Mucosa of descending colon (tissue), 3 donors: ENCODE results near the gene PLCD3. TPM values are rescaled to one million over a fixed set of nuclear protein-coding genes. Genes with fewer than 3 reads are reported as not detected.

Experiments
- ATAC-seq: fragments of 200-7000 bp; cut with Tn5 transposase; one replicate; pipeline ENCODE4 v1.9.1; 2020; ENCODE audit warnings: mild to moderate bottlenecking, moderate library complexity
- DNase-seq, 3 donors: peaks; one replicate each; pipeline ENCODE4 v3.0.0-alpha.2; 2020
- H3K36me3 ChIP-seq: fragments of 200-600 bp; one replicate; pipeline ENCODE4 v1.8.0; 2021; ENCODE audit warnings: low read depth, mild to moderate bottlenecking
- H3K4me1 ChIP-seq: fragments of 200-600 bp; one replicate; pipeline ENCODE4 v1.8.0; 2021; ENCODE audit warnings: low read depth, mild to moderate bottlenecking
- H3K4me3 ChIP-seq: fragments of 200-600 bp; one replicate; pipeline ENCODE4 v1.8.0; 2021; ENCODE audit warnings: mild to moderate bottlenecking
- H3K9me3 ChIP-seq: fragments of 200-600 bp; one replicate; pipeline ENCODE4 v1.8.0; 2021; ENCODE audit warnings: mild to moderate bottlenecking
- intact Hi-C, 2 donors: fragments of 100-400 bp; cut with DNase I in 1 of 2; cut with micrococcal nuclease in 1 of 2; formaldehyde crosslinking; loops; one replicate each; pipeline versions ENCODE4 v1.11.0 to v1.11.1; 2022; cut with DNase I, micrococcal nuclease
- total RNA-seq, 3 donors: library from RNA; stranded (reverse); fragmentation: NEBNext Ultra II Directional in 2 of 3; extraction: Animal tissue kit (Norgen Biotek cat#: 25700) in 2 of 3; gene quantifications; one replicate each; pipeline versions ENCODE4 v1.2.1 to v1.2.4, GENCODE V29; 2021 to 2023
- TF ChIP-seq, protein P1 (sequence below): fragments of 200-600 bp; IDR thresholded peaks from one replicate; pipeline ENCODE4 v1.8.0; 2022; ENCODE audit warnings: antibody characterized with exemption, mild to moderate bottlenecking
- donor health status: DM: no; HTN: no; CAD: no; lungs with moderate emphysema.
- donor health status: DM: no; HTN: no; CAD: no.
- donor health status: DM: no; HTN: yes; CAD: no.

The PLCD3 gene
- total RNA-seq, 3 donors from 2014 or later = 205 to 562 (median 232) TPM

DNA sequence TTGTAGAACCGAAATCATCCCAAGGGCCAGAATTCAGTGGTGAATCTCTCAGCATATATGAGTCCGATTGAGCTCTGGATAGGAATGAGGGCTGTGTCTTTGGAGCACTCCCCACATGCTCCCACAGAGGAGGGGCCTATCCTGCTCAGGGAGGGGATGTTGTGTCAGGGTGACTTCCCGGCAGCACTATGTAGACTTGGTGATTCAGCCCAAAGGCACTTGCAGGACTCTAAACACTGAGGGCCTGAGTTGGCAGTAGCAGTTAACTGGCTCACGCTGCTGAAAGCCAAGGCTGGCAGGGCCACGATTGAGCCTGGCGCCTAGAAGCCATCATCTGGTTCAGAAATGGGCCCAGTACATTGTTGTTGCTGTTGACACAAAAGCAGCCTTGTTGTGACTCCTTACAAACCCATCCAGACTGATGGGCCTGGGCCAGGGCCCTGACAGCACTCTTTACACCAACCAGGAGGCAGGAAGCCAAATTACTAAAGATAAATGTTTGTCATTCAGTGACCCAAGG lies 39.3 kb downstream of the PLCD3 start:
- H3K36me3 ChIP-seq = peaks cover 10% of the 10 kb centered on the region
- peak; percentile 78 for ATAC-seq

DNA sequence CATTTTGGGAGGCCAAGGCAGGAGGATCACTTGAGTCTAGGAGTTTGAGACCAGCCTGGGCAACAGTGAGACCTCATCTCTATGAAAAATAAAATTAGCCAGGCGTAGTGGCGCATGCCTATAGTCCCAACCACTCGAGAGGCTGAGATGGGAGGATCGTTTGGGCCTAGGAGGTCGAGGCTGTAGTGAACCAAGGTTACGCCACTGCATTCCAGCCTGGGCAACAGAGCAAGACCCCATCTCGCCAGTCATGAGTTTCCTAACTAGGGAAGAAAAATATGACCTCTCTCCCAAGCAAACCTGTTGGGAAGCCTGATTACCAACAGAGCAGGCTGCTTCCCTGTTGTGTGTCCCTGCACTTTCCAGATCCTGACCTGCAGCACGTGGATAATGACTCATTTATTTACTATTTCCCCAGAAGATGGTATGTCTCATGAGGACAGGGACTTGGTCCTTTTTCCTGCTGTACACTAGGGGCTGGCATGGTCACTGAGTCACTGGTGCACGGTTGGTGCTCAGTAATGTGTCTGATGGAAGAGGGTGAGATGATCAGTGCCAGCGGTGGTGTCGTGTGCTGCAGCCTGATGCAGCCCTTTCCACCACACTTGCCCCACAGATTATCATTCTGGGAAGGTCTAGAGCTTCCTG lies 40.4 kb downstream of the PLCD3 start:
- intact Hi-C loops = loop anchor here in 1 of 2 donors (10.0 kb wide), 1 partner anchor 167 kb away; no protein-coding TSS in a partner anchor

More for the DNA sequence above, 39.3 kb downstream of the PLCD3 start:
- DNase-seq = peak; percentile 49 to 70 (median 54)
- H3K4me3 ChIP-seq = no peak overlapping the region
- H3K9me3 ChIP-seq = no peaks in the 10 kb centered on the region
- intact Hi-C loops = loop anchor here in 1 of 2 donors (10.0 kb wide), 1 partner anchor 168 kb away; no protein-coding TSS in a partner anchor
- H3K4me1 ChIP-seq = peaks cover 3% of the 10 kb centered on the region
- TF ChIP-seq, protein P1, sequence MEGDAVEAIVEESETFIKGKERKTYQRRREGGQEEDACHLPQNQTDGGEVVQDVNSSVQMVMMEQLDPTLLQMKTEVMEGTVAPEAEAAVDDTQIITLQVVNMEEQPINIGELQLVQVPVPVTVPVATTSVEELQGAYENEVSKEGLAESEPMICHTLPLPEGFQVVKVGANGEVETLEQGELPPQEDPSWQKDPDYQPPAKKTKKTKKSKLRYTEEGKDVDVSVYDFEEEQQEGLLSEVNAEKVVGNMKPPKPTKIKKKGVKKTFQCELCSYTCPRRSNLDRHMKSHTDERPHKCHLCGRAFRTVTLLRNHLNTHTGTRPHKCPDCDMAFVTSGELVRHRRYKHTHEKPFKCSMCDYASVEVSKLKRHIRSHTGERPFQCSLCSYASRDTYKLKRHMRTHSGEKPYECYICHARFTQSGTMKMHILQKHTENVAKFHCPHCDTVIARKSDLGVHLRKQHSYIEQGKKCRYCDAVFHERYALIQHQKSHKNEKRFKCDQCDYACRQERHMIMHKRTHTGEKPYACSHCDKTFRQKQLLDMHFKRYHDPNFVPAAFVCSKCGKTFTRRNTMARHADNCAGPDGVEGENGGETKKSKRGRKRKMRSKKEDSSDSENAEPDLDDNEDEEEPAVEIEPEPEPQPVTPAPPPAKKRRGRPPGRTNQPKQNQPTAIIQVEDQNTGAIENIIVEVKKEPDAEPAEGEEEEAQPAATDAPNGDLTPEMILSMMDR = no peak

GRCh38 chr17:45090711-45091110 lies 41.6 kb downstream of the PLCD3 start:
- ATAC-seq = no peak
- Histone ChIP-seq H3K36me3 (peaks cover 5% of the 10 kb centered on the region), H3K4me1 (peaks cover 15% of the 10 kb centered on the region), H3K9me3 (no peaks in the 10 kb centered on the region), H3K4me3 (no peak overlapping the region)
- intact Hi-C loops = loop anchor here in 1 of 2 donors (10.0 kb wide), 1 partner anchor 166 kb away; no protein-coding TSS in a partner anchor
- TF ChIP-seq, protein P1 = no peak
- no peak for DNase-seq

More for the DNA sequence above, 40.4 kb downstream of the PLCD3 start:
- ATAC-seq (no peak), DNase-seq (no peak)
- Histone ChIP-seq H3K4me3 (no peak overlapping the region), H3K9me3 (no peaks in the 10 kb centered on the region), H3K4me1 (peaks cover 14% of the 10 kb centered on the region), H3K36me3 (peaks cover 5% of the 10 kb centered on the region)
- TF ChIP-seq, protein P1 = no peak

DNA sequence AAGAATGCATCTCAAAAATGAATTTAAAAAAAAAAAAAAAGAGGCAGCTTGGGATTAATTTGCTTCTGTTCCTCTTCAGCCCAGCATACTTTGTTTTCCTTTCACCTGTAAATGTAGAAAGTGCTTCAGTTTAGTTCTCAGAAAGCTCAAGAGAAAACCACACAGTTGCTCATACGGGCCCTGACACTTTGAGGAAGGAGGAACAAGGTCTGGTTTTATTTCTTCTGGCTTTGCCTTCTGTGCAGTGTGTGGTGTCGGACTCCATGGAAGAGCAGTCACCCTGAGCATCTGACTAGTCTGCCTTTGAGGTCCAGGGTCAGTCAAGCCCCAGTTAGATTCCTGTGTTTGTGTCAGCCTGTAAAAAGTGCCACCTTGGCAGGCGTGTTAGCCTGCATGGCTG lies 43.6 kb downstream of the PLCD3 start:
- no peak overlapping the region for H3K4me3 ChIP-seq
- DNase-seq = no peak
- H3K9me3 ChIP-seq = no peaks in the 10 kb centered on the region
- H3K4me1 ChIP-seq = peaks cover 15% of the 10 kb centered on the region
- peaks cover 5% of the 10 kb centered on the region for H3K36me3 ChIP-seq
- no peak for ATAC-seq
- TF ChIP-seq, protein P1 = no peak
- intact Hi-C loops = no loop called here

DNA sequence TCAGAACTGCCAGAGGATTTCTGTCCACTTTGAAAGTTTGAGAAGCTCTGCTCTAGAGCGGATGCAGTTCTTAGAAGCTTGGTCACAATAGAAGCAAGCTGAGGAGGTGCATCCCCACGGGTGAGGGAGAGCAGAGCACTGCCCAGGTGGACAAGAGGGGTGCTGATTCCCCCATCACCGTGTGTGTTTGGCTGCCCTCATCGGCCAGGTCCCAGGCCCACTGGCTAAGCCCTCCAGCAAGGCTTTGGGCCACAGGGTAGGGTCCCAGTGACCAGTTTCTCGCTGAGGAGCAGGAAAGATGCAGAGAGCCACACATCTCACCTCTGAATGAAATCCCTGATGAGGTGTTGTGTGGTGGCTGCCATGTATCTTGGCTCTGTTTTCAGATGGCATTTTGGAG lies 44.3 kb downstream of the PLCD3 start:
- intact Hi-C loops = no loop called here
- H3K4me1 ChIP-seq = peaks cover 15% of the 10 kb centered on the region
- DNase-seq (no peak), ATAC-seq (no peak)
- TF ChIP-seq, protein P1 = no peak
- H3K9me3 ChIP-seq = no peaks in the 10 kb centered on the region
- H3K36me3 ChIP-seq = peaks cover 5% of the 10 kb centered on the region
- H3K4me3 ChIP-seq = no peak overlapping the region
